Epidermal melanocyte (primary cell): Measurements from ENCODE around the gene GON7.
"Not testable (repeated sequence)": the region's sequence is repeated elsewhere in the genome, so short reads cannot be mapped to it uniquely, and the experiment has no call there.

Experiments
- DNase-seq: peaks from one replicate; pipeline ENCODE4 v3.0.0; 2011; ENCODE audit warnings: low spot score; ENCODE audit not compliant: insufficient read length

Gene GON7

GRCh38 chr14:93200553-93200952 lies 6.3 kb downstream of the GON7 start:
- DNase-seq: no peak

- no peak for DNase-seq
Observed at GRCh38 chr14:93199031-93199430, 7.8 kb downstream of the GON7 start.

GRCh38 chr14:93195316-93195999 lies 11.4 kb downstream of the GON7 start:
- no peak for DNase-seq

- no peak for DNase-seq
Observed at GRCh38 chr14:93186956-93187355, 19.9 kb downstream of the GON7 start.

GRCh38 chr14:93186466-93186865 lies 20.4 kb downstream of the GON7 start:
- DNase-seq: no peak

- DNase-seq: no peak
Observed at GRCh38 chr14:93185349-93185720, 21.5 kb downstream of the GON7 start.

- peak; percentile 59 for DNase-seq
Observed at GRCh38 chr14:93184391-93185348, 22.2 kb downstream of the GON7 start, which contains the start of the genes LYSET and MOAP1. TSS of gene LYSET (plus strand) at chr14:93185317. CDS start at chr14:93185406, 89 bp downstream. TSS of gene MOAP1 (minus strand) at chr14:93184897. CDS start at chr14:93184242, 655 bp downstream.

- no peak for DNase-seq
Observed at GRCh38 chr14:93183596-93184317, 23.1 kb downstream of the GON7 start.

GRCh38 chr14:93175492-93175891 lies 31.4 kb downstream of the GON7 start:
- DNase-seq: no peak

- not testable (repeated sequence) for DNase-seq
Observed at GRCh38 chr14:93174731-93175130, 32.1 kb downstream of the GON7 start.

GRCh38 chr14:93173943-93174395 lies 32.9 kb downstream of the GON7 start:
- DNase-seq: no peak

GRCh38 chr14:93171376-93171775 lies 35.5 kb downstream of the GON7 start:
- no peak for DNase-seq

GRCh38 chr14:93170141-93170540 lies 36.7 kb downstream of the GON7 start:
- not testable (repeated sequence) for DNase-seq

- DNase-seq: not testable (repeated sequence)
Observed at GRCh38 chr14:93169619-93170018, 37.2 kb downstream of the GON7 start.

GRCh38 chr14:93168610-93169009 lies 38.3 kb downstream of the GON7 start:
- DNase-seq: not testable (repeated sequence)

GRCh38 chr14:93165271-93166265 lies 41.3 kb downstream of the GON7 start:
- DNase-seq: not testable (repeated sequence)

- no peak for DNase-seq
Observed at GRCh38 chr14:93163564-93163963, 43.3 kb downstream of the GON7 start.

- DNase-seq: no peak
Observed at GRCh38 chr14:93161411-93161940, 45.4 kb downstream of the GON7 start.

- DNase-seq: no peak
Observed at GRCh38 chr14:93160353-93160801, 46.5 kb downstream of the GON7 start.
